Endothelial cell of hepatic sinusoid (primary cell): ENCODE data around the gene USP3.

ENCODE experiments used
- in situ Hi-C: cut with HindIII; loops from 2 replicates; pipeline ENCODE4 v1.10.0; 2017; ENCODE audit warnings: low sequenced_read_pairs

Gene USP3

GRCh38 chr15:63535689-63536088 lies 31.3 kb downstream of the USP3 start:
- in situ Hi-C loops: no loop called here

GRCh38 chr15:63538876-63539275 lies 34.5 kb downstream of the USP3 start:
- in situ Hi-C loops: no loop called here

GRCh38 chr15:63539521-63539920 lies 35.1 kb downstream of the USP3 start:
- in situ Hi-C loops: no loop called here

GRCh38 chr15:63539998-63540397 lies 35.6 kb downstream of the USP3 start:
- in situ Hi-C loops: no loop called here

GRCh38 chr15:63540449-63540848 lies 36.1 kb downstream of the USP3 start:
- in situ Hi-C loops: no loop called here

GRCh38 chr15:63544258-63545026 lies 40.0 kb downstream of the USP3 start:
- in situ Hi-C loops: no loop called here

- in situ Hi-C loops: no loop called here
Measured at GRCh38 chr15:63545520-63545919, 41.1 kb downstream of the USP3 start.

- in situ Hi-C loops: no loop called here
Measured at GRCh38 chr15:63551400-63551799, 47.0 kb downstream of the USP3 start.

GRCh38 chr15:63553388-63553791 lies 49.0 kb downstream of the USP3 start:
- in situ Hi-C loops: no loop called here

- in situ Hi-C loops: no loop called here
Measured at GRCh38 chr15:63554337-63554927, 50.0 kb downstream of the USP3 start.

- in situ Hi-C loops: no loop called here
Measured at GRCh38 chr15:63555507-63555906, 51.1 kb downstream of the USP3 start.

GRCh38 chr15:63556246-63556645 lies 51.9 kb downstream of the USP3 start:
- in situ Hi-C loops: no loop called here

- in situ Hi-C loops: no loop called here
Measured at GRCh38 chr15:63556736-63557135, 52.3 kb downstream of the USP3 start.

GRCh38 chr15:63559753-63560152 lies 55.4 kb downstream of the USP3 start:
- in situ Hi-C loops: no loop called here

- in situ Hi-C loops: no loop called here
Measured at GRCh38 chr15:63560741-63561448, 56.5 kb downstream of the USP3 start.

- in situ Hi-C loops: no loop called here
Measured at GRCh38 chr15:63564093-63564492, 59.7 kb downstream of the USP3 start.

GRCh38 chr15:63565536-63566186 lies 61.3 kb downstream of the USP3 start:
- in situ Hi-C loops: no loop called here

- in situ Hi-C loops: loop anchor here (5.0 kb wide), 1 partner anchor 66 kb away; no protein-coding TSS in a partner anchor
Measured at GRCh38 chr15:63572749-63573464, 68.5 kb downstream of the USP3 start.

GRCh38 chr15:63573533-63573932 lies 69.1 kb downstream of the USP3 start:
- in situ Hi-C loops: loop anchor here (5.0 kb wide), 1 partner anchor 66 kb away; no protein-coding TSS in a partner anchor

- in situ Hi-C loops: no loop called here
Measured at GRCh38 chr15:63575312-63575711, 70.9 kb downstream of the USP3 start.

GRCh38 chr15:63576441-63576840 lies 72.0 kb downstream of the USP3 start:
- in situ Hi-C loops: no loop called here
